HG03045 (cell line): ENCODE measurements around the gene BRI3BP.
A peak's percentile ranks its signal among the peaks of the same experiment; 100 is the strongest.
"Not testable (repeated sequence)": the region's sequence is repeated elsewhere in the genome, so short reads cannot be mapped to it uniquely, and the experiment has no call there.

Source experiments
- ATAC-seq: cut with Tn5 transposase; IDR thresholded peaks from one replicate; pipeline ENCODE4 v1.9.1; 2021; ENCODE audit warnings: mild to moderate bottlenecking, moderate library complexity; ENCODE audit not compliant: unreplicated experiment

Gene BRI3BP

GRCh38 chr12:125065021-125065918, 71.8 kb downstream of the BRI3BP start, which contains the start of gene AACS:
Gene AACS (plus strand): TSS chr12:125065435. CDS start chr12:125065585, 150 bp downstream.
- ATAC-seq: peak; percentile 90

- no peak for ATAC-seq
These were observed 72.6 kb downstream of the BRI3BP start for GRCh38 chr12:125065919-125066570.

GRCh38 chr12:125068391-125068790, 74.9 kb downstream of the BRI3BP start:
- ATAC-seq: no peak

GRCh38 chr12:125069616-125070015, 76.2 kb downstream of the BRI3BP start:
- no peak for ATAC-seq

GRCh38 chr12:125070112-125070511, 76.7 kb downstream of the BRI3BP start:
- ATAC-seq: no peak

GRCh38 chr12:125070661-125071390, 77.4 kb downstream of the BRI3BP start:
- no peak for ATAC-seq

GRCh38 chr12:125071456-125071855, 78.0 kb downstream of the BRI3BP start:
- ATAC-seq: no peak

GRCh38 chr12:125072496-125072895, 79.1 kb downstream of the BRI3BP start:
- ATAC-seq: no peak

- not testable (repeated sequence) for ATAC-seq
These were observed 80.8 kb downstream of the BRI3BP start for GRCh38 chr12:125074294-125074693.

- ATAC-seq: no peak
These were observed 82.7 kb downstream of the BRI3BP start for GRCh38 chr12:125076103-125076502.

- no peak for ATAC-seq
These were observed 85.6 kb downstream of the BRI3BP start for GRCh38 chr12:125079084-125079483.

- no peak for ATAC-seq
These were observed 86.5 kb downstream of the BRI3BP start for GRCh38 chr12:125079648-125080645.
